Dermis blood vessel endothelial cell (primary cell): ENCODE data around the gene KCTD1. TPM values are rescaled to one million over a fixed set of nuclear protein-coding genes. Genes with fewer than 3 reads are reported as not detected.

Experiments used
- DNase-seq: peaks from one replicate; pipeline ENCODE4 v3.0.0; 2010
- total RNA-seq: library from RNA; depleted of rRNA; stranded (reverse); fragments of >200 nt; gene quantifications from 2 replicates; pipeline ENCODE4 v1.2.3, GENCODE V29; 2014

Gene KCTD1
- total RNA-seq, 1 donor from 2014 or later, result 7.0 TPM

DNA sequence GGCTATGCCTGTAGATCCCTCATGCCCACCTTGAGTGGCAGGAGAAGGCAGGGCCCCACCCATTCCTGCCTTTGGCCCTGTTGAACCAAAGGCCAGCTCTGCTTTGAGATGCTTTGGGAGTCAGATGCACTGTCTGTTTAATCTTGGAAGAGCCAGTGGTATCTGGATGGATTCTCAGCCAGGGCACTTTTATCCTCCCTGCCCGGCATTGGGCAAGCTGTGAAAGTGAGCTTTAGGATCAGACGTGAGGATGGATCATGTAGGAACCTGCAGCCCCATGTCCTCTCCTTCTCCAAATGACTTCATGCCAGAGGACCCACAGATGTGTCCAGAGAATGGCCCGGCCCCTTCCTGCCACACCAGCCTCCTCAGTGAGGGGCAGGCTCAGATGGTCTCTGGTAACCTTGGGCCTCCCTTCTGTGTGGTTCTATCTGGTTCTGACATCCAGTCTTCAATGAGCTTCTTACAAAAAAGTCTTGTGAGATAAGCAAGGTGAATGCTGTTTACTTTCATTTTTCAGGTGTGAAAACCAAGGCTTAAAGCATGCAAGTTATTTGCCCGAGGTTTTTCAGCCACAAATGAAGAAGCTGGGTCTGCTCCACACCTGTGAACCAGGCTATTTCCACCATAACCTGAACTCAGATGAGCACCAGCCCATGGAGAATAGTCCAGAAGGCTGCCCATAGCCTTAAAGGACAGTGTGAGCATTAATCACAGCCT, 123.8 kb downstream of the KCTD1 start:
- DNase-seq, result no peak

- DNase-seq, result no peak
Observed at GRCh38 chr18:26422472-26423162, 125.7 kb downstream of the KCTD1 start.

- no peak for DNase-seq
Observed at GRCh38 chr18:26421931-26422330, 126.4 kb downstream of the KCTD1 start.

DNA sequence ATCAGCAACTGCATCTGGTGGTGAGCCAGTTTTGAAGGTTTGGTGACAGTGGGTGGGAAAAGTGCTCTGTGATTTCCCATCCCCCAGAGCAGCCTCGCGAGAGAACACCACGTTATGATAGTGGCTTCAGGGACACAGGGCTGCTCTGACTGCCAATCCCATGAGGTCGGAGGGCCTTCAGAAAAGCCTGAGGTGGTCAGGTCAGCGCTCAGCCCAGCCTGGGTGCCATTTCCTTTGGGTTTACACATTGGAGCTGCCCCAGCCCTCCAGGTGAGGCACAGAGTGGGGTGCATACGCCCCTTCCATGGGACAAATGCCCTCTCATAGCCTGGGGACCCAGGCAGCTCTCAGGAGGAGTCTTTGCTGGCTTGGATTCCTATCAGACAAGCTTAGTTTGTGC, 126.8 kb downstream of the KCTD1 start:
- DNase-seq, result no peak

DNA sequence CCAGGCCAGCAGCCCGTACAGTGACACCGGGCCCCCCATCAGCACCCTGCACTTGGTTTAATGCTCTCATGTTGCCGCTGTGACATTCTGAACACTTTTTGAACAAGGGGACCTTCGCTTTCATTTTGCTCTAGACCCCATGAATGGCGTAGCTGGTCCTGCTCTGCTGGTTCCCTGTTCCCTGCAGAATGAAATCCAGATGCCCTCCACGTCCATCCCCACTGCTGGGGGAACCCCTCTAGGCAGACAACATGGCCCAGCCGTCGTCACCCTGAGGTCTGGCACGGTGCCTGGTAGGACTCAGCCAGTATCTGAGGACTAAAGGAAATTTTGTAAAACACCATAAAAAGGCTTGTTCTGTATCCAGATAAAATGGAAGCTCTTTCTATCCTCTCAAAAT, 128.6 kb downstream of the KCTD1 start:
- no peak for DNase-seq

GRCh38 chr18:26418225-26418624, 130.1 kb downstream of the KCTD1 start:
- DNase-seq, result no peak

- DNase-seq, result no peak
Observed at GRCh38 chr18:26417190-26417589, 131.2 kb downstream of the KCTD1 start.

DNA sequence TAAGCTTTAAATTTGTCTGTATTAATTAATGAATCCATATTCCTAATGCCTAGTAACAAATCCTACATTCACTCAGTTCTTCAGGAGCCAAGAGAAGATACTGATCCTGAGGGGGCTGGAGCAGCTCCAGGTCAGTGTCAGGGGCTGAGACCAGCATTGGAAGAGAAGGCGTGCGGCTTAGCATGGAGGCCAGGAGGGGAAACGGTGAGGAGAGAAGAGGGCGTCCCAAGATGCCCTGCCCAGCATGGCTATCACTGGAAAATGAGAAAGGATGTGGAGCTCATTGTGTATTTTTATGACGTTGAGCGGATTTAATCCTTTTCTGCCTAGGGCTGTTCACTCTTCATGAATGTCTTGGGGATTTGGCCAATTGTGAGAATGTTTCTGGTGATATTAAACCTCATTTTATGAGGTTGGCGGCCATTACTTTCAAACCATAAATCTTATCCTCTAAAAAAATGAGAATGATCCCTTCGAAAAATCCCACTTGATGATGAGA, 131.7 kb downstream of the KCTD1 start:
- no peak for DNase-seq

DNA sequence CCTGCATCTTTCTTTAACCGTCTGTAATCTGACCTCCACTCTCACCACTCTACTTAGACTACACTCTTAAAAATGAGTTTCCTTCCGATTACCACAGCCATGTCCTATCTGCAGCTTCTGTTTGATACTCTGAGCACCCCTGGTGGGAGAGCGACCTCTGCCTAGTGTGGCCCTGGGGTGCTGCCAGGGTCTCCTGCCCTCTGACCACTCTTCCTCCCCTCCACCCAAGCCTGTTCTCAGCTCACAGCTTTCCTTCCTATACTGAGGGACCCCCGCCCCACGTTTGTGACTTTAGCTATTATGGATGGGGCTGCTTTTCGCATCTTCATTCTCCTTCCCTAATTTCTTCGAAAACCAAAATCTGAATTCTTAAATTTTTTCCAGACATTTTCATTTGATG, 132.7 kb downstream of the KCTD1 start:
- no peak for DNase-seq

- no peak for DNase-seq
Observed at GRCh38 chr18:26414901-26415440, 133.4 kb downstream of the KCTD1 start.

DNA sequence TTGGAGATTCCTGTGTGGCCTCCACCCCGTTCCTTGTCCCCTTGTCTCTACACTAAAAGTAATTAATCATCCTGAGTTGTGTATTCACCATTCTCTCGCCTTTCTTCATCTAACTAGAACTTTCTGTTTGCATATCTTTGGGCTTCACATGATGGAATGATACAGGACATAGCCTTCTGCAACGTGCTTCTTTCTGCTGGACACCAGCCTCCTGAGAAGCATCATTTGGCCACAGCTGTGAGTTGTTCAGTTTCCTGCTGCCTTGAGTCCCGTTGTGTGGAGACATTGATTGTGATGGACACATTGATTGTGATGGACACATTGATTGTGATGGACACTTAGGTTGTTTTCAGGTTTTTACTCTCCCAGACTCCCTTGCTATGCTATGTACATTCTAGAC, 139.3 kb downstream of the KCTD1 start:
- DNase-seq, result no peak

- no peak for DNase-seq
Observed at GRCh38 chr18:26407736-26408601, 140.4 kb downstream of the KCTD1 start.

DNA sequence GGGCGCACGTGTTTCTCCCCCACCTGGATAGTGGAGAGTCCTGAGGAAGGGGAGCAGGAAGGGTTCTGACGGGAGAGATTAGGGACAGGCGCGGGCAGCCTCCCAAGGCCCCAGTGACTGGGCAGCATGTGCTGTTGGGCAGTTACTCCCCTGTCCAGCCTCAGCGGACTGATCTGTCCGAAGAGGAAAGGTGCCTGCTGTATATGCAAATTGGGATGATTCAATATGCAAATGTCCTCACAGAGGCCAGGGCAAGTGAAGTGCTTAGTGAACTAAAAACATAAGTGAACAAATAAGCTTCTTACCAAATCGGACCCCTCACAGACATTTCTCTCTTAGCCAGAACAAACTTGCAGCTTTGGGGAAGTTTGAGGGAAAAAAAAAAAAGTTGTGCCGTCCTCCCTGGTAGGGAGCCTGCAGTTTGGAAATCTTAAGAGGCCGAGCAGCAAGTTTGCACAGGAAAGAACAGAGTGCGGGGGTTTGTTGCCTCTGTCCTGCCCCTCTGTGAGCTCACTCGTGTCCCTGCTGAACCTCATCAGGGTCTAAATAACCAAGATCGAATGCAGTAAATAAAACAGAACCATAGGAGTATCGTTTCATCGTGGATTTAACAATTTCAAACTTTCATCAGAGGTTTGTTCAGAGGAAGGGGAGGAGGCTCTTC, 141.4 kb downstream of the KCTD1 start:
- DNase-seq, result no peak

GRCh38 chr18:26406324-26406723, 142.0 kb downstream of the KCTD1 start:
- no peak for DNase-seq

- DNase-seq, result peak; percentile 67
Observed at GRCh38 chr18:26405190-26405801, 143.1 kb downstream of the KCTD1 start.
